PC-9 (cell line): ENCODE measurements around the gene ACO1. TPM values are rescaled to one million over a fixed set of nuclear protein-coding genes. Genes with fewer than 3 reads are reported as not detected.

Experiments
- BruUV-seq: library from RNA; stranded (reverse); fragments of 400-500 nt; replicated peaks from 2 replicates; lab custom pipeline; 2021; lab: Mats Ljungman, UMichigan
- CTCF ChIA-PET: fragments of 300-600 bp; sonication (Branson Sonifier 250); formaldehyde crosslinking; loops from one replicate; lab custom pipeline; 2022; ENCODE audit warnings: antibody characterized with exemption; lab: Charles Lee
- POLR2A ChIA-PET: fragments of 300-600 bp; sonication (Branson Sonifier 250); formaldehyde crosslinking; loops from one replicate; lab custom pipeline; 2022; ENCODE audit warnings: antibody characterized with exemption; ENCODE audit not compliant: unreplicated experiment; lab: Charles Lee
- DNase-seq, 2 experiments: peaks; one replicate each; pipeline versions ENCODE4 v3.0.0 to v3.0.0-alpha.2; 2015 to 2022; ENCODE audit warnings: mixed read lengths in 1 of 2
- H2AFZ ChIP-seq: fragments of 200-600 bp; sonication (generic); 2 replicates; pipeline ENCODE4 v1.8.1; 2017; ENCODE audit warnings: antibody characterized with exemption
- H3F3A ChIP-seq: fragments of 200-600 bp; sonication (generic); 2 replicates; pipeline ENCODE4 v1.8.1; 2017; ENCODE audit warnings: antibody characterized with exemption, mild to moderate bottlenecking, low read depth; ENCODE audit not compliant: insufficient read depth
- H3K27ac ChIP-seq: fragments of 200-600 bp; sonication (generic); 2 replicates; pipeline ENCODE4 v1.6.1; 2016; ENCODE audit warnings: mixed run types
- H3K27me3 ChIP-seq: fragments of 200-600 bp; sonication (generic); 2 replicates; pipeline ENCODE4 v1.6.1; 2016; ENCODE audit warnings: low read depth, mixed run types; ENCODE audit not compliant: insufficient read depth
- H3K36me3 ChIP-seq: fragments of 200-600 bp; sonication (generic); 2 replicates; pipeline ENCODE4 v1.6.1; 2016; ENCODE audit warnings: low read depth, mixed run types
- H3K4me1 ChIP-seq: fragments of 200-600 bp; sonication (generic); replicated peaks from 2 replicates; pipeline ENCODE4 v1.6.1; 2016; ENCODE audit warnings: mixed run types; ENCODE audit not compliant: insufficient read depth
- H3K4me2 ChIP-seq: fragments of 200-600 bp; sonication (generic); 2 replicates; pipeline ENCODE4 v1.6.1; 2017; ENCODE audit warnings: mixed run types
- H3K4me3 ChIP-seq: fragments of 200-600 bp; sonication (generic); 2 replicates; pipeline ENCODE4 v1.6.1; 2016; ENCODE audit warnings: mixed run types
- H3K79me2 ChIP-seq: fragments of 200-600 bp; sonication (generic); 2 replicates; pipeline ENCODE4 v1.6.1; 2017; ENCODE audit warnings: low read depth, mixed run types
- H3K9me2 ChIP-seq: fragments of 200-600 bp; sonication (generic); 2 replicates; pipeline ENCODE4 v1.8.1; 2017; ENCODE audit warnings: mild to moderate bottlenecking; ENCODE audit not compliant: insufficient read depth
- H3K9me3 ChIP-seq: fragments of 200-600 bp; sonication (generic); 2 replicates; pipeline ENCODE4 v1.8.1; 2016; ENCODE audit warnings: low read depth; ENCODE audit not compliant: insufficient read depth
- H4K20me1 ChIP-seq: fragments of 200-600 bp; sonication (generic); 2 replicates; pipeline ENCODE4 v1.8.1; 2017; ENCODE audit not compliant: insufficient read depth
- CTCF ChIP-seq: fragments of 200-600 bp; sonication (generic); conservative IDR thresholded peaks from 2 replicates; pipeline ENCODE4 v1.6.1; 2017; ENCODE audit warnings: mixed run types, antibody characterized with exemption, mild to moderate bottlenecking, moderate library complexity
- EZH2 ChIP-seq: fragments of 200-600 bp; sonication (generic); IDR thresholded peaks from 2 replicates; pipeline ENCODE4 v1.8.0; 2017; ENCODE audit warnings: antibody characterized with exemption, low read depth
- intact Hi-C: fragments of 100-400 bp; cut with micrococcal nuclease; formaldehyde crosslinking; loops from one replicate; pipeline ENCODE4 v1.10.0; 2022; ENCODE audit not compliant: unreplicated experiment
- total RNA-seq: library from RNA; stranded (reverse); gene quantifications from 2 replicates; pipeline ENCODE4 v1.2.3, GENCODE V29; 2021

Gene ACO1
- total RNA-seq, 1 experiment from 2014 or later = 30.2 TPM

DNA sequence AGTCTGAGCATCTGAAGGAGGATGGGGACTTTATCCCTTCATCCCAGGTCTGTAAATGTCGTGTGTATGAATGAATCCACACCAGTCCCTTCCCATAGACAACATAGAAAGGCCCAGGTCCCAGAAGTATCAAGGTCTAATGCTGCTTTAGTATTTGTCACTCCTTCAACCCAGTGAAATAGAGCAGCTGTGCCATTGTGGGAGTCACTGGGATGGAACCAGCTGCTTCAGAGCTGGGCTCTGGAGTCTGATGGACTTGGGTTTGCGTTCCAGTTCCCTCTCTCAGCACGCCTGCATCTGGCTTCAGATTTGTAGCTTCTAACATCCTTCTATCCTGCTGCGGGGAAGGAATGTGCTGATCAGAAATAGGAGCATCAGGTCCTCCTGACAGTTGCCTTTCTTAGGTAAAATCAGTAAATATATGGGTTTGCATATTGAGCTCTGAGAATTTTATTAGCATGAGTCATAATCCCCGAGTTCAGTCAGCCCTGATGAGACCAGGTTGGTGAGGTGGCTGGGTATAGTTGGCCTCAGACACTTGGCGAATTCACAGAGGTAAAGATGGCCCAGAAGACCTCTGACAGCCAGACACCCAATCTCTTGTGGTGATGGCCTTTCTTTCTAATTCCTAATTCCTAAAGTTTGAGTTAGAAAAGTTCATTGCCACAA is 10.1 kb downstream of the ACO1 start:
- Histone ChIP-seq H3K27ac (no peak overlapping the region), H2AFZ (no peak overlapping the region), H3F3A (no peaks in the 10 kb centered on the region), H3K36me3 (no peaks in the 10 kb centered on the region), H4K20me1 (no peaks in the 10 kb centered on the region), H3K4me2 (no peak overlapping the region), H3K9me2 (no peaks in the 10 kb centered on the region), H3K4me1 (0 out of 2 replicates have a peak, but pooled peaks cover 5% of the 10 kb centered on the region), H3K79me2 (no peaks in the 10 kb centered on the region), H3K9me3 (no peaks in the 10 kb centered on the region), H3K4me3 (no peak overlapping the region), H3K27me3 (no peaks in the 10 kb centered on the region)
- ChIA-PET CTCF (no interaction called here), POLR2A (no interaction called here)
- TF ChIP-seq CTCF = no peak
- TF ChIP-seq EZH2 = no peak
- intact Hi-C loops = no loop called here
- DNase-seq = no peak
- no TSS peak for BruUV-seq

GRCh38 chr9:32395510-32396216 is 11.2 kb downstream of the ACO1 start:
- intact Hi-C loops = no loop called here
- peak in 1 of 2 experiments; percentile 50 for DNase-seq
- Histone ChIP-seq H3K4me2 (no peak overlapping the region), H3K79me2 (no peaks in the 10 kb centered on the region), H3K4me1 (0 out of 2 replicates have a peak, but pooled peaks cover 5% of the 10 kb centered on the region), H3K27me3 (no peaks in the 10 kb centered on the region), H3K27ac (no peak overlapping the region), H3K4me3 (no peak overlapping the region), H2AFZ (no peak overlapping the region), H3K9me2 (no peaks in the 10 kb centered on the region), H3K36me3 (no peaks in the 10 kb centered on the region), H4K20me1 (no peaks in the 10 kb centered on the region), H3F3A (no peaks in the 10 kb centered on the region), H3K9me3 (no peaks in the 10 kb centered on the region)
- CTCF ChIA-PET = interaction anchor here (0.6 kb wide), 1 partner anchor 131 kb away, joined by 3 read pairs; no protein-coding TSS in a partner anchor
- no peak for TF ChIP-seq CTCF
- no peak for TF ChIP-seq EZH2
- no TSS peak for BruUV-seq
- POLR2A ChIA-PET = interaction anchor here (0.7 kb wide), 1 partner anchor 131 kb away, joined by 3 read pairs; the partner anchor contains the start of gene RIGI

DNA sequence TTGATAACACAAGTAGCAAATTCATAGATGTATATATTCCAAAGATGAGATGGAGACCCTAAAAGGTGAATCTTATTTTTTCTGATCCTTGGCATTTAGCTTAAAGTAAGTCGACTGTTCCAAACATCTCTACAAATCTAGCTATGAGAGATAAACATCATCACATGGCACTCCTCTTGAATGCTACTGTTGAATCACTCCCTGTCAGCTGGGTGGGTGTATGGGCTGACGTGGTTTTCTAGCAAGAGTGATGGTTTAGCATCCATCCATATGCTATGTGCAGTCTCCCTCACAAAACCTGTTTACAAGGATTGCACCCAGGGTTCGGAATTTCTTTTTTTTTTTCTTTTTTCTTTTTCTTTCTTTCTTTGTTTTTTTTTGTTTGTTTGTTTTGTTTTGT is 13.8 kb downstream of the ACO1 start:
- H3K4me3 ChIP-seq = no peak overlapping the region

More for the DNA sequence above, 13.8 kb downstream of the ACO1 start:
- ChIA-PET POLR2A (no interaction called here), CTCF (no interaction called here)
- no peak for DNase-seq
- no peak for TF ChIP-seq CTCF
- TF ChIP-seq EZH2 = no peak
- Histone ChIP-seq H3K9me3 (no peaks in the 10 kb centered on the region), H3K4me2 (no peak overlapping the region), H3K36me3 (no peaks in the 10 kb centered on the region), H3F3A (no peaks in the 10 kb centered on the region), H3K79me2 (no peaks in the 10 kb centered on the region), H3K4me1 (0 out of 2 replicates have a peak, but pooled peaks cover 5% of the 10 kb centered on the region), H2AFZ (no peak overlapping the region), H4K20me1 (no peaks in the 10 kb centered on the region), H3K27ac (no peak overlapping the region), H3K27me3 (no peaks in the 10 kb centered on the region), H3K9me2 (no peaks in the 10 kb centered on the region)
- intact Hi-C loops = no loop called here
- BruUV-seq = no TSS peak
